ENCODE measurements around the gene PTPRM.

PTPRM gene

DNA sequence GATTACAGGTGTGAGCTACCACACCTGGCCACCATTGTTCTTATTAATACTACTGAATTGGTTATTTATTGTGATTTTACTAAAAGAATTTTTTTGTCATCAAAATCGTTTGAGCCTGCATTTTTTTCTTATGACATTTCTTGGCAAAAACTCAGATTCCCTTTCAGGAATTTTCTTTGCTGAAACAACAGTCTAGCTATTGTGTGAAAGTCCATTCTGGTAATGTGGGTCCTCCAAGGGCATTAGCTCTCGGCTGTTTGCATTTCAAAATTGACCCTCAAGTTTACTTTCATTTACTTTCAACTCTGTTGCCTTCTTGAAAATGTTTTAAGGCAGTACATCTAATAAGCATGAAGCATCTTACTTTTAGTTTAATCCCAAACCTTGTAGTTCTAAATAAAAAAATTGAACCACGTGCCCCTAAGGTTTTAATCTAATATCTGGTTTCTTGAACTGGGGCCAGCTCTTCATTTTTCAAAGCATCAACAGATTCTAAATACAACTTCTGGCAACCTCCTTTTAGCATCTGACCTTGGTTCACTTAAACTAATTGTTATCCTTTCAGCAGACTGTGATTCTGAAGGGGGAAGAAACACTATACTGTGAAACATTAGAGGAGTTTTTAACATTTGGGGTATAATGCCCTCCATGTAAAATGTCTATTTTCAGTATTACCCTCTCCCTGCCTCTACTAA, 716.9 kb downstream of the PTPRM start:
- TF ChIP-seq, protein P1, sequence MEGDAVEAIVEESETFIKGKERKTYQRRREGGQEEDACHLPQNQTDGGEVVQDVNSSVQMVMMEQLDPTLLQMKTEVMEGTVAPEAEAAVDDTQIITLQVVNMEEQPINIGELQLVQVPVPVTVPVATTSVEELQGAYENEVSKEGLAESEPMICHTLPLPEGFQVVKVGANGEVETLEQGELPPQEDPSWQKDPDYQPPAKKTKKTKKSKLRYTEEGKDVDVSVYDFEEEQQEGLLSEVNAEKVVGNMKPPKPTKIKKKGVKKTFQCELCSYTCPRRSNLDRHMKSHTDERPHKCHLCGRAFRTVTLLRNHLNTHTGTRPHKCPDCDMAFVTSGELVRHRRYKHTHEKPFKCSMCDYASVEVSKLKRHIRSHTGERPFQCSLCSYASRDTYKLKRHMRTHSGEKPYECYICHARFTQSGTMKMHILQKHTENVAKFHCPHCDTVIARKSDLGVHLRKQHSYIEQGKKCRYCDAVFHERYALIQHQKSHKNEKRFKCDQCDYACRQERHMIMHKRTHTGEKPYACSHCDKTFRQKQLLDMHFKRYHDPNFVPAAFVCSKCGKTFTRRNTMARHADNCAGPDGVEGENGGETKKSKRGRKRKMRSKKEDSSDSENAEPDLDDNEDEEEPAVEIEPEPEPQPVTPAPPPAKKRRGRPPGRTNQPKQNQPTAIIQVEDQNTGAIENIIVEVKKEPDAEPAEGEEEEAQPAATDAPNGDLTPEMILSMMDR (conservative IDR thresholded peaks at IDR 0.05; ENCODE audit: low read depth, low read length): no peak
- H3K36me3 ChIP-seq (ENCODE audit: insufficient read depth): no peaks in the 10 kb centered on the region
- no peak overlapping the region for H2AFZ ChIP-seq (ENCODE audit: low read depth)
- no peaks in the 10 kb centered on the region for H3K27me3 ChIP-seq (ENCODE audit: insufficient read depth, low read depth)
- no peak overlapping the region for H3K9ac ChIP-seq
- H3K79me2 ChIP-seq (ENCODE audit: insufficient read depth, low read depth): no peaks in the 10 kb centered on the region
- H3K4me1 ChIP-seq (ENCODE audit: low read depth, poor library complexity, severe bottlenecking): no peaks in the 10 kb centered on the region
- no peak overlapping the region for H3K4me2 ChIP-seq
- H3K27ac ChIP-seq: no peak overlapping the region
- H4K20me1 ChIP-seq (ENCODE audit: insufficient read depth): no peaks in the 10 kb centered on the region
- H3K4me3 ChIP-seq (IDR thresholded peaks at IDR 0.05; ENCODE audit: insufficient read depth, low read depth, low read length): no peak overlapping the region

DNA sequence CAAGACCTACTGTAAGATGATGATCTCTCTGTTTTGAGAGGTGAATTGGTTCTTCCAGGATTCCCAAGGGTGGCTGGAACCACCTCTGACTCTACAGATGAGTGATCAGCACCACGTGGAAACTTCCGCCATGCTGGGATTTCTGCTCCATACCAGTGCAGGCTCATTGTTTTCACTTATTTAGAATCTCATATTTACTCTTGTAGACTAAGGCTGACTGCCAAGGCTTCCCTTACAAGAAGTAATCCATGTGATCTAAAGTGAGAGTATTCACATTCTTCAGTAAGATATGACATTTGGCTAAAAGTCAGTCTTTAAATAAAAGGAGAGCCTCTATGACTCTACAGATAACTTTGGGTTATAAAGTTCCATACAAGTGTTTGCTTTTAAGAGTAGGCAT, 719.2 kb downstream of the PTPRM start:
- Histone ChIP-seq H3K4me3 (IDR thresholded peaks at IDR 0.05; ENCODE audit: insufficient read depth, low read depth, low read length) (no peak overlapping the region), H3K79me2 (ENCODE audit: insufficient read depth, low read depth) (no peaks in the 10 kb centered on the region), H3K4me1 (ENCODE audit: low read depth, poor library complexity, severe bottlenecking) (no peaks in the 10 kb centered on the region), H3K4me2 (no peak overlapping the region), H3K27ac (no peak overlapping the region), H3K27me3 (ENCODE audit: insufficient read depth, low read depth) (no peaks in the 10 kb centered on the region), H2AFZ (ENCODE audit: low read depth) (no peak overlapping the region), H3K9ac (no peak overlapping the region), H4K20me1 (ENCODE audit: insufficient read depth) (no peaks in the 10 kb centered on the region), H3K36me3 (ENCODE audit: insufficient read depth) (no peaks in the 10 kb centered on the region)
- TF ChIP-seq, protein P1 (conservative IDR thresholded peaks at IDR 0.05; ENCODE audit: low read depth, low read length): no peak

DNA sequence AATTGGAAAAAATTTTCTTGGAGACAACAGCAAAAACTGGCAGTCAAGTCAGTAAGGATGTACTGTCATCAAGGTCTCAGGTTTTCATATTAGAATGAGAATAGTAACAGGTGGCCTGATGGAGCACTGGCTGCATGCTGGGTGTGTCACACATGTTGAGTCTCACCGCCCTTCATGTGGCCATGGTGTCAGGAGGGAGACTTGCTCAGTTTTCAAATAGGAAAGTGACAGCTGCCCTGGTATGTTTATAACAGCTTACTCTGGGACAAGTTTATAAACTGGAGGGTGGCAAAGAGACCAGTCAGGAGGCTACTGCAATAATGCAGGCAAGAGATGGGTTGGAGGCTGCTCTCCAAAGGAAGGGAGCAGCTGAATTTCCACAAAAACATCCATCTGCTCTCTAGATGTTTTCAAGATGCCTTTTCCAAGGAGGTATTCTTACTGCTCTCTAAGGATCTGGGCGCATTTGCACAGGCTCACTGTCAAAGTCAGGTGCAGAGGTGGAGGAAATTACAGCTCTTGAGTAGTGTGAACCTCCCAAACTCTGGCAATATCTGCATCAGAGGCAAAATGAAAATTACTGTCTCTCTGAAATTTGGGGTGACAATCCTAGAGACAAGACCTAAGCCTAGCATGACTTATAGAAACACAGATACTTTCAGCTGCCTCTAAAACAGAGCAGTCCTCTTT, 720.2 kb downstream of the PTPRM start:
- Histone ChIP-seq H3K4me2 (no peak overlapping the region), H2AFZ (ENCODE audit: low read depth) (no peak overlapping the region), H3K9ac (no peak overlapping the region), H3K27ac (no peak overlapping the region), H3K4me3 (IDR thresholded peaks at IDR 0.05; ENCODE audit: insufficient read depth, low read depth, low read length) (no peak overlapping the region), H3K4me1 (ENCODE audit: low read depth, poor library complexity, severe bottlenecking) (no peaks in the 10 kb centered on the region), H3K79me2 (ENCODE audit: insufficient read depth, low read depth) (no peaks in the 10 kb centered on the region), H3K27me3 (ENCODE audit: insufficient read depth, low read depth) (no peaks in the 10 kb centered on the region), H4K20me1 (ENCODE audit: insufficient read depth) (no peaks in the 10 kb centered on the region), H3K36me3 (ENCODE audit: insufficient read depth) (no peaks in the 10 kb centered on the region)
- TF ChIP-seq, protein P1 (conservative IDR thresholded peaks at IDR 0.05; ENCODE audit: low read depth, low read length): no peak

DNA sequence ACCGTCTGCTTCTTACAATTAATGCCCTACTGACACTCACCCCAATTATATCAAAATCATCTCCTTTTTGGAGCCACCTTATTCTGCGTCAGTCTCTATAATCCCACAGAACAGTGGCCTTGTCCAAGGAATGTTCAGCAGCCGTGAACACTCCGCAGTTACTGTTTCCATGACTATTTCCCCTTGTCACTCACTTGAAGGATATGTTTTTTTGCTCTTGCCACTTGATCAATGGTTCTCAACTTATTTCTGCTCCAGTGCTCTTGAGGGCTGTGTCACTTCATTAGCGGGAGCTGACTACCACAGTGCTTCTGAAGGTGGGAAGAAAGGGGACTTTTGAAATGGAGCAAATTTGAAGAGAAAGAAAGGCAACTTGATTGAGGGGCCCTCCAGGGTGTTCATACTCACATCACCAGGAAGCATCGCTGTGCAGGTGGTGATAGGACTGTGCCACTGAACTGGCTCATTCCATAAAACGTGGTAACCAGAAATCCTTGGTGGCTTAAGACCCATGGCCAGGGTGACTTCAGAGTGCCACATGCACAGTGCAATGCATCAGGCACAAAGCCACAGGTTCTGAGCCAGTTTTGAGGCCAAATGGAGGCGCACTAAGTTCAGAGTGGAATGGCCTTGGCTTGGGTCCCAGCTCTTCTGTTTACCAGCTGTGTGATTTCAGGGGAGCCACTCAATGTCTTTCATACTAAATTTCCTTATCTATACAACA, 721.5 kb downstream of the PTPRM start:
- H3K9ac ChIP-seq: no peak overlapping the region

More for the DNA sequence above, 721.5 kb downstream of the PTPRM start:
- no peak overlapping the region for H3K27ac ChIP-seq
- H4K20me1 ChIP-seq (ENCODE audit: insufficient read depth): no peaks in the 10 kb centered on the region
- TF ChIP-seq, protein P1 (conservative IDR thresholded peaks at IDR 0.05; ENCODE audit: low read depth, low read length): no peak
- H3K4me2 ChIP-seq: no peak overlapping the region
- no peaks in the 10 kb centered on the region for H3K4me1 ChIP-seq (ENCODE audit: low read depth, poor library complexity, severe bottlenecking)
- H3K27me3 ChIP-seq (ENCODE audit: insufficient read depth, low read depth): no peaks in the 10 kb centered on the region
- no peaks in the 10 kb centered on the region for H3K36me3 ChIP-seq (ENCODE audit: insufficient read depth)
- no peak overlapping the region for H2AFZ ChIP-seq (ENCODE audit: low read depth)
- no peak overlapping the region for H3K4me3 ChIP-seq (IDR thresholded peaks at IDR 0.05; ENCODE audit: insufficient read depth, low read depth, low read length)
- H3K79me2 ChIP-seq (ENCODE audit: insufficient read depth, low read depth): no peaks in the 10 kb centered on the region

Data from KMS-11 (cell line).